Kidney epithelial cell (primary cell): ENCODE data around the gene MED14. TPM values are rescaled to one million over a fixed set of nuclear protein-coding genes. Genes with fewer than 3 reads are reported as not detected.

Source experiments
- total RNA-seq: library from RNA; depleted of rRNA; stranded (reverse); fragments of >200 nt; gene quantifications from 2 replicates; pipeline ENCODE4 v1.2.3, GENCODE V29; 2015

MED14 gene
- total RNA-seq, 1 donor from 2014 or later: 22.1 TPM

Other genes with a start within 250 kb of the MED14 start
- gene ATP6AP2, start 154.6 kb downstream of the MED14 start, total RNA-seq: 88.9 and 101 TPM in 2 replicates
- gene MPC1L, start 112.1 kb downstream of the MED14 start, total RNA-seq: not detected in 2 replicates
- 21.4 and 23.2 TPM in 2 replicates for gene CXorf38, start 88.0 kb downstream of the MED14 start, total RNA-seq